Stimulated activated CD4-positive, alpha-beta T cell treated with anti-CD3 and anti-CD28 coated beads, Interleukin-4, amount 100 ng/mL, for 1 hour (primary cell): ENCODE measurements around the gene FOXK2.
A peak's percentile ranks its signal among the peaks of the same experiment; 100 is the strongest.

Experiments
- DNase-seq: peaks from one replicate; pipeline ENCODE4 v3.0.0-alpha.2; 2020

Gene FOXK2

DNA sequence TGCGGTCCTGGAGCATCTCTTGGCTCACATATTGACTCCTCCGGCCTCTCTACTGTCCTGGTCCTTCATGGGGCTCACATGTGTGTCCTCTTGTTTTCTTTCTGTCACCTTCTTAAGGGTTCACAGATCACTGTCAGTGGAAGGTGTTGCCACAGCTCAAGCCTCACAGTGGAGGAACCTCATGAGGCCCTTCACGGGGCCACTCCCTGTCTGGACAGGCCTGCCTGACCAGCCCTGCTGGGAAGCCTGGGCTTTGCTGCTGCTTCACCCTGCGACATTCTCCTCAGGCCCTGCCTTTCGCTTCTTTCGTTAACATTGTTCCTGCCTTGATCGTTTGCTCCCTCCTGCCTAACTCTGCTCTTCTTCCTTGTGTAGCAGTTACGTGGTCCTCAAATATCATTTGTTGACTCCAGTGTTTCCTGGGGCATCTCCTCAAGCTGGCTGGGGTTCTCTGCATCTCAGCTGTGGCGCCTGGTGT, 72.8 kb downstream of the FOXK2 start:
- DNase-seq: no peak

DNA sequence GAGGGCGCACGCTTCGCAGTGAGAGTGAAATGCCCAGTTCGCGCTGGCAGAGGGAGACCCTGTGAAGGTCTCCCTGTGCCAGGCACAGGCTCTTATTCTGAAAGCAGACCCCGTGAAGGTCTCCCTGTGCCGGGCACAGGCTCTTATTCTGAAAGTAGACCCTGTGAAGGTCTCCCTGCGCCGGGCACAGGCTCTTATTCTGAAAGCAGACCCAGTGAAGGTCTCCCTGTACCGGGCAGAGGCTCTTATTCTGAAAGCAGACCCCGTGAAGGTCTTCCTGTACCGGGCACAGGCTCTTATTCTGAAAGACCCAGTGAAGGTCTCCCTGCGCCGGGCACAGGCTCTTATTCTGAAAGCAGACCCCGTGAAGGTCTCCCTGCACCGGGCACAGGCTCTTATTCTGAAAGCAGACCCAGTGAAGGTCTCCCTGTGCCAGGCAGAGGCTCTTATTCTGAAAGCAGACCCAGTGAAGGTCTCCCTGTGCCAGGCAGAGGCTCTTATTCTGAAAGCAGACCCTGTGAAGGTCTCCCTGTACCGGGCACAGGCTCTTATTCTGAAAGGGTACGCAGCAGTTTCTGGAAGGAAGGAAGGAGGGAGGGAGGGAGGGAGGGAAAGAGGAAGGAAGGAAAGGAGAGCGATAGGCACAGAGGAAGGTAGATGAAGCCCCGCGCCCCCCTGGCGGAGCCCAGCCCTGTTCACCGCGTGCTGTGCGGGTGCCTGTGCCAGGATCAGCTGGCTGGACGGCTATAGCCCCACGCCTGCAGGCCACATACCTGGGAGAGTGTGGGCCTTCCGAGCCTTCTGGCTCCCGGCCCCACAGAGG, 73.4 kb downstream of the FOXK2 start:
- DNase-seq: peak; percentile 38

DNA sequence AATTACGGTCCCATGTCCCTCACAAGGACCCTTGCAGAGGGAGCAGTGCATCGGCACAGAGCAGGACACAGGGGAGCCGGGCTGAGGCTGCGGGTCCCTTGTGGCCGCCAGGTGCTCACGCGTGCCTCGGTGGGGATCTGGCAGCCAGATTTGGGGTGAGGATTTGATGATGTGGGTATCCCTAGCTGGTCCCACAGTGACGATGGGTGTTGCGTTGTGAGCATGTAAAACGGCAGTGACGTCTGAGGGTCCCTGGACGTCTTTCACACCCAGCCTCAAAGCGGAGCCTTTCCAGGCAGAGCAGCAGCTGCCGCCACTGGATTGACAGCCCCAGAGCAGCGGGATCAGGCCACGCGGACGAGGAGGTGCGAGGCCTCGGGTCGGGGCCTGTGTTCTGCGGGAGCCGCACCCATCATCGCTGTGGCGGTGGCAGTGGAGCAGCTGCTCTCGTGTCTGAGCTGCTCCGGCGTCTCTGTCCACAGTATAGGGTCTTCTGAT, 74.1 kb downstream of the FOXK2 start:
- DNase-seq: no peak

DNA sequence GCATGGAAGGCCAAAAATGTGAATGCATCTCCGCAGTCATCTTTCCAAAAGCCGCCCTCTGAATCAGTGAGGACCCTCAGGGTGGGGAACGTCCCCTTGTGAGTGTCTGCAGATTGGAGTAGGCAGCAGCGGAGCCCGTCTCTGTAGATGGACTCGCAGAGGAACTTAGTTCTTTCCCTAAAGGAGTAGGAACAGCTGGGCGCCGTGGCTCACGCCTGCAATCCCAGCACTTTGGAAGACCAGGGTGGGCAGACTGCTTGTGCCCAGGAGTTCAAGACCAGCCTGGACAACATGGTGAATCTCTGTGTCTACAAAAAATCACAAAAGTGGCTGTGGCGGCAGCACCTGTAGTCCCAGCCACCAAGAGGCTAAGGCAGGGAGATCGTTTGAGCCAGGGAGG, 75.0 kb downstream of the FOXK2 start:
- no peak for DNase-seq

DNA sequence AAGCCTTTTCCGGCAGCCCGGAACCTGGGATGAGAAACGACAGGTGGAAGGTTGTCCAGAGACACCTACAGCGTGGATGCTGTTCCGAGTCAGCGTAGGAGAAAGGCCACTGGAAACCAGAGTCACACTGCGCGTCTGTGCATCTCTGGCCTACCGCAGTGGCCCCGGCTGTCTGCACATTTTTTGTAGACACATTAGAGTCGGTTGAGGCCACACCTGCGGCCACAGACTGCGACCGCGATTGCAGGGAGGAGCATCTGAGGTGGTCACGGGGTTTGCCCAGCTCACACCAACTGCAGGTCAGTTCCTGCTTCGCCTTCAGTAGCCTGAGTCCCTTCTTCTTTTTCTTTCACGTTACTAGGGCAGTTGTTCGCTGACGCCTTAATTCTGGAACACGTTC, 76.4 kb downstream of the FOXK2 start:
- DNase-seq: no peak

- DNase-seq: no peak
Observed at GRCh38 chr17:82596296-82596695, 76.8 kb downstream of the FOXK2 start.

- DNase-seq: no peak
Observed at GRCh38 chr17:82596837-82597672, 77.5 kb downstream of the FOXK2 start.

GRCh38 chr17:82598256-82599119, 79.0 kb downstream of the FOXK2 start:
- DNase-seq: no peak

GRCh38 chr17:82599674-82600661, 80.4 kb downstream of the FOXK2 start:
- DNase-seq: no peak

DNA sequence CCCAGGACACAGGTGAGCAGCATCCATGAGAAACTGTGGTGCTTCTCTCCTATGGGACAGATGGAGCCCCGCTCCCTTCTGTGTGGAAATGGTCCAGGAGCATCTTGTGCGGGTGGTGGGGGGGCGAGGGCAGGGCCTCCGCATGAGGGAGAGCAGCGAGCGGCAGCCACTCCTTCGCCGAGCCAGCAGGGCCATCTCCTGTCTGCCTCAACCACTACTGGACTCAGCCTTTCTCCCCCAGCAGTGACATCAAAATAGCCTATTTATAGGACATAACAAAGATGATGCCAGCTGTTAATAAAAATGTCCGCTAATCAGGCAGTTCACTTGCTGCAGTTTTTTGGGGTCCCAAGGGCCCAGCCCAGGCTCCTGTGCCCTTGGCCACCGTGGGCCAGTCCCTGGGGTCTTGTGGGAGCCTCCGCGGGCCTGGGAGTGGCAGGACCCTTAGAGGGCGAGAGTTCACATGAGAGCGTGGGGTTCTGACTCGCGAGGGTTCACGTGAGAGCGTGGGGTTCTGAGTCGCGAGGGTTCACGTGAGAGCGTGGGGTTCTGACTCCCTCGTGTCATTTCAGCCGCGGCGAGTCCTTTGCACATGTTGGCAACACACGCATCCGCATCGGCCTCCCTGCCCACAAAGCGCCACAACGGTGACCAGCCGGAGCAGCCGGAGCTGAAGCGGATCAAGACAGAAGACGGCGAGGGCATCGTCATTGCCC, 81.4 kb downstream of the FOXK2 start:
- DNase-seq: no peak

- no peak for DNase-seq
Observed at GRCh38 chr17:82601447-82602000, 82.0 kb downstream of the FOXK2 start.

DNA sequence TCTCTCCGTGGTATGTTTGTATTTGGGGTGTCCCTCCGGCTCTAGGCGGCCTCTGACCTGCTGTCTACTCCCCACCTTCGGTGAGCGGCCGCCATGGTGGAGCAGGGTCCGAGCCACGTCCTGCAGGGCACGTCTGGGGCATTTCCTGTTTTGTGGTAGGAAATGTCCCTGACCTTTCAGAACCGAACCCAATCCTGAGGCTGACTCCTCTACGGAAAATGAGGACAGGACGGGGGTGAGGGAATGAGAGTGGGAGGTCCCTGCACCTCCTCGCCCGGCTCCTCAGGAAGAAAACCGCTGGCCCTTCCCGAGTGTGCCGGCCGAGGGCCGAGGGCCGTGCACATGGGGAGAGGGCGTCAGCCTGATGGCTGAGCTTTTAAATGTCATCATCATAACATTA, 83.0 kb downstream of the FOXK2 start:
- DNase-seq: no peak

DNA sequence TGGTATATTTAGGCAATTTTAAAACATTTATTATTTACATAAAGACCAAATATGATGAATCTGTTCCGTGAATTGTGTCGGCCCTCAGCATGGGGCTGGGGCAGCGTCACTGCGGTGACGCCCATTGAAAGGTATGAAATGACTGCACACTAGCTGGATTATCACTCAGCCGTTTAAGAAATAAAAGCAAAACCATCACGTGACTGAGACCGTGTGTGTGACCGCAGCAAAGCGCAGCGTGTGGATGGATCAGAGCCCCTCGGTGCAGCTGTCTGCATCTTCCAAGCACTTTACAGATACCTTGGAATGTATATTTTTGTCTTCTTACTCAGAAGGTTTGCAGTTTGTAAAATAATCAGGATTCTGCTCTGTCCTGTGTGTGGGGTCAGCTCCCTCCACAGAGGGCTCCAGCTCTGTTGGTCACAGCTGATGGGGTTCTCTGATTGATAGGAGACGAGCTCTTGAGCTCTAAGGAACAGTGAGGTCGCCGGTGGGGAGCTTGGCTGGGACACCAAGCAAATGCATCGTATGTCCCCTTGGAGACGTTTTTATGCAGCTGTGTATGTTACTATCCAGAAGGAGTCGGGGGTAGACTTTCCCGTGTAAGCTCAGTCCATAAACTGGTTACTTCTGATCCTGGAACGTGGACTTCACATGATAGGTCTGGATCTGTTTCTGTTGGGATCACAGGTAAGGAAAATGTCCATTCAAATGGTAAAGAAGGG, 83.6 kb downstream of the FOXK2 start:
- DNase-seq: no peak

DNA sequence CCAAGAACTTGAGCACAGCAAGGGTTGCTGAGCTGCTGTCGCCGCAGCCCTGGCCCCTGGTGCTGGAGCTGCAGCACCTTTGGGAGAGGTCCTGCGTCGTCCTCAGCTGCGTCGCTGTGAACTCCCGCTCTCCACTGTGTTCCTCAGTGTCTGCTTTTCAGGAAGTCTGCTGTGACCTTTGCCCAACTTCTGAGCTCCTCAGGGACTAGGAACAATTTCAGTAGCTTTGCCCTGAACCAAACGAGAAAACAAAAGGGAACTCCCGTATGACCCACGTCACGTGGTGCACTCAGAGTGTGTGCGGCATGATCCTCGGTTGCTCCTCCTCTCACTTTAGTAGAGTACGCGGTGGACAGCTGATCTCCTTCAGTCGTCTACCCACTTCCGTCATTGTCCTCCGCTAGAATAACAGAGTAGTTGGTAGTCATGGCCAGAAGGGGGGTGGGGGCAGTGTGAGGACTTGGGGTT, 84.5 kb downstream of the FOXK2 start:
- DNase-seq: no peak

GRCh38 chr17:82604532-82604931, 85.0 kb downstream of the FOXK2 start:
- no peak for DNase-seq

DNA sequence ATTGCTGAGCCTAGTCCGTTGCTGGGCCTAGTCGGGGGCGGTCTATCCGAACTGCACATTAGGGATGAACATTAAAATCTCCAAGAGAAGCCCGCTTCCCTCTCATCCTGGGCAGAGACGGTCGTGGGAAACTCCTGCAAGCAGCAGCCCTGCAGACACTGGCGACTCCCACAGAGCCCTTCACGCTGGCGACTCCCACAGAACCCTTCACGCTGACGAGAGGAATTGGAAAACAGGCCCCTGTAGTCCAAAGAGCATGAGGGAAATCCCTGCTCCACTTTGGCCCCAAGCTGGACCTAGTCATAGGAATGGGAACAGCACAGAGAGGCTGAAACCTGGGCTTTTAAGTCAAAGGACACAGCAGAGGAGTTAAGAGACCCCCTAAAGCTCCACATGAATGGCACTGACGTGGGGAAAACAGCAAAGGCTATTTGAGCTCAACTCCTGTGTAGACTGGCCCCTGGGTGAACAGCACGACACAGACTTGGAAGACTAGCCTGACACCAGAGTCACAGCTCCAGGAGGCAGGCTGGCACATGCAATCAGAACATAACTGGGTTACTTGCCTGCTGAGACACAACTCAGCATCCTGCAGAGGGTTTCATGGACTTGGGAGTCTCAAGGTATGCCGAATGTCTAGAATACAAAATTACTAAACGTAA, 86.5 kb downstream of the FOXK2 start:
- no peak for DNase-seq

DNA sequence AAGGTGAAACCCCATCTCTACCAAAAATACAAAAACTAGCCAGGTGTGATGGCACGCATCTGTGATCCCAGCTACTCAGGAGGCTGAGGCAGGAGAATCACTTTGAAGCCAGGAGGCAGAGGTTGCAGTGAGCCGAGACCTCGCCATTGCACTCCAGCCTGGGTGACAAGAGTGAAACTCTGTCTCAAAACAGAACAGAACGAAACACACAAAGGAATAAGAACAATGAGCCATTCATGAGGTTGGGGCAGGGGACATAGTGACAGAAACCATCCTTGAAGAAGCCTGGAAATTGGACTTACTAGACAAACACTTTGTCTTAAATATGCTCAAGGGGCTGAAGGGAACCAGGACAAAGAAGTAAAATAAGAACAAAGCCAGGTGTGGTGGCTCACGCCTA, 89.3 kb downstream of the FOXK2 start:
- DNase-seq: no peak

DNA sequence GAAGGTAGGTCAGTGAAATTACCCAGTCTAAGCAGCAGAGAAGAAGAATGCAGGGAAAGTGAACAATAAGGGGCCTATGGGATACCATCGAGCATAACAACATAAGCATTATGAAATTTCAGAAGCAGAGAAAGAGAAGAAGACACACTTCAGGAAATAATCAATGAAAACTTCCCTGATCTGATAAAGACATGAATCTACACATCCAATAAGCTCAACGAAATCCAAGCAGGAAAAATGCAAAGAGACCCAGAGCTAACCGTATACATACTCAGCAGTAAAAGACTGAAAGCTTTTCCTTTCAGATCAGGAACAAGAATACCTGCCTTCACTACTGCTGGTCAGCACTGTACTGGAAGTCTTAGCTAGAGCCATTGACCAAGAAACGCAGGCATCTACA, 90.1 kb downstream of the FOXK2 start:
- DNase-seq: no peak
